Keratinocyte (primary cell): ENCODE data around the gene ATF7. TPM values are rescaled to one million over a fixed set of nuclear protein-coding genes. Genes with fewer than 3 reads are reported as not detected.

Experiments used
- DNase-seq: peaks from one replicate; pipeline ENCODE4 v3.0.0-alpha.2; 2011; ENCODE audit warnings: low read depth, missing footprints, low spot score
- FAIRE-seq: peaks from 2 replicates; lab custom pipeline; 2011; peaks lifted over from hg19 to GRCh38; lab: Jason Lieb, UNC
- H2AFZ ChIP-seq: 2 replicates; pipeline ENCODE4 v1.6.0; 2012; ENCODE audit warnings: low read length, control low read depth, inconsistent platforms; ENCODE audit not compliant: control insufficient read depth
- H3K27ac ChIP-seq: 2 replicates; pipeline ENCODE4 v1.5.1; 2011; ENCODE audit warnings: low read length; ENCODE audit not compliant: control insufficient read depth, insufficient read depth
- H3K27me3 ChIP-seq: 3 replicates; pipeline ENCODE4 v1.6.0; 2011; ENCODE audit warnings: low read length; ENCODE audit not compliant: control insufficient read depth, insufficient read depth; ENCODE audit errors: extremely low read depth
- H3K36me3 ChIP-seq, 2 experiments: 2 replicates in 1 of 2; 3 replicates in 1 of 2; pipeline ENCODE4 v1.5.1; 2011; ENCODE audit warnings: low read length in 2 of 2, mild to moderate bottlenecking in 1 of 2; ENCODE audit not compliant: control insufficient read depth in 2 of 2, insufficient read depth in 2 of 2; ENCODE audit errors: extremely low read depth in 1 of 2
- H3K4me1 ChIP-seq: 3 replicates; pipeline ENCODE4 v1.5.1; 2011; ENCODE audit warnings: low read length; ENCODE audit not compliant: control insufficient read depth, insufficient read depth; ENCODE audit errors: extremely low read depth
- H3K4me2 ChIP-seq: 3 replicates; pipeline ENCODE4 v1.6.0; 2011; ENCODE audit warnings: low read depth, low read length; ENCODE audit not compliant: control insufficient read depth, insufficient read depth; ENCODE audit errors: extremely low read depth
- H3K4me3 ChIP-seq, 3 experiments: fragments of 200-600 bp in 1 of 3; sonication (generic) in 1 of 3; 2 replicates in 2 of 3; 3 replicates in 1 of 3; pipeline ENCODE4 v1.5.1; 2011 to 2016; ENCODE audit warnings: low read length in 3 of 3, mild to moderate bottlenecking in 3 of 3, control low read depth in 2 of 3, inconsistent platforms in 1 of 3, low read depth in 1 of 3, mixed read lengths in 1 of 3, mixed run types in 1 of 3, moderate library complexity in 1 of 3; ENCODE audit not compliant: control insufficient read depth in 2 of 3, insufficient read depth in 2 of 3; ENCODE audit errors: extremely low read depth in 1 of 3
- H3K79me2 ChIP-seq: 2 replicates; pipeline ENCODE4 v1.6.0; 2012; ENCODE audit warnings: low read length; ENCODE audit not compliant: control insufficient read depth, insufficient read depth
- H3K9ac ChIP-seq: 3 replicates; pipeline ENCODE4 v1.6.0; 2011; ENCODE audit warnings: low read length; ENCODE audit not compliant: control insufficient read depth, insufficient read depth; ENCODE audit errors: extremely low read depth
- H3K9me1 ChIP-seq: 3 replicates; pipeline ENCODE4 v1.6.0; 2011; ENCODE audit warnings: low read length; ENCODE audit not compliant: control insufficient read depth, insufficient read depth; ENCODE audit errors: extremely low read depth
- H3K9me3 ChIP-seq: 2 replicates; pipeline ENCODE4 v1.5.1; 2012; ENCODE audit warnings: low read depth, low read length; ENCODE audit not compliant: control insufficient read depth
- H4K20me1 ChIP-seq: 3 replicates; pipeline ENCODE4 v1.6.0; 2011; ENCODE audit warnings: low read length; ENCODE audit not compliant: control insufficient read depth, insufficient read depth; ENCODE audit errors: extremely low read depth
- CTCF ChIP-seq, 3 experiments: IDR thresholded peaks in 1 of 3; conservative IDR thresholded peaks in 1 of 3; optimal IDR thresholded peaks in 1 of 3; 2 replicates in 2 of 3; 3 replicates in 1 of 3; pipeline versions ENCODE3 to v1.5.1; 2011; ENCODE audit warnings: low read length in 3 of 3, mild to moderate bottlenecking in 3 of 3, moderate library complexity in 2 of 3, control low read depth in 1 of 3, inconsistent platforms in 1 of 3; ENCODE audit not compliant: insufficient read depth in 2 of 3; ENCODE audit errors: extremely low read depth in 1 of 3
- EZH2 ChIP-seq: IDR thresholded peaks from one replicate; pipeline ENCODE4 v1.6.1; 2012; ENCODE audit warnings: inconsistent platforms, mild to moderate bottlenecking, low read length, moderate library complexity
- dilution Hi-C: fragments of 300-500 bp; cut with MboI; formaldehyde crosslinking; loops from one replicate; pipeline ENCODE4 v1.7.0; 2020; ENCODE audit warnings: low sequenced_read_pairs; ENCODE audit not compliant: extremely low pct_ligation_motif_present
- polyA plus RNA-seq, 5 experiments: library from polyadenylated mRNA; depleted of rRNA in 3 of 5; stranded (reverse) in 3 of 5; stranded (forward) in 1 of 5; unstranded in 1 of 5; fragments of >200 nt; gene quantifications; 1 replicate in 1 of 5; 2 replicates in 3 of 5; 3 replicates in 1 of 5; pipeline versions ENCODE4 v1.2.1 to v1.2.3, GENCODE V29; 2011 to 2012; ENCODE audit warnings: missing spikeins in 2 of 5, low read depth in 1 of 5, low replicate concordance in 1 of 5

ATF7 gene
- polyA plus RNA-seq, 1 donor (not counting 4 experiments of a cell fraction or from before 2014, with no cell fraction given) = 16.3 TPM

DNA sequence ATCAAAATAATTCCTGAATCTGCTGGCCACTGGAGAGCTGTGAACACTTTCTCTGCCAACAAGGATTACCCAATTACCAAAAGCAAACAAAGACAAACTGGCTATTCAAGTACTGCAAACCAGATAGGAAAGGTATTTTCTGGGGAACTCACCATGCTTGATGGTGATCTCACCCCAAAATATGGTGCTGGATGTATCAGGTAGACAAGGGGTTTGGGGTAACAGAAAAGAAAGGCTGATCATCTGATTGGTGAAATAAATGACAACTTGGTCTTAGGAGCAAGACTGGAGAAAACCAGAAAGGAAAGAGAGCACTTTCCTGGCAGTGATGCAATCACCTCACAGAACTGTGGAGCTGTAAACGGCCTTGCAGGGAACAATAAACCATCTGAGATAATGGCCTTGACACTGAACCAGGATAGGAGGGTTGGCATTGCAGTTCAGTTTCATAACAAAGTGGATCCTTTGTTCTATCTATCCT, 87.9 kb downstream of the ATF7 start:
- H3K79me2 ChIP-seq = no peaks in the 10 kb centered on the region
- H4K20me1 ChIP-seq = no peaks in the 10 kb centered on the region
- no peaks in the 10 kb centered on the region for H3K27me3 ChIP-seq
- peaks cover 15 to 19% of the 10 kb centered on the region in 2 experiments for H3K36me3 ChIP-seq
- no peak overlapping the region for H3K27ac ChIP-seq
- no peak overlapping the region for H3K4me3 ChIP-seq
- no peak for DNase-seq
- no peaks in the 10 kb centered on the region for H3K4me1 ChIP-seq
- dilution Hi-C loops = no loop called here
- FAIRE-seq = no peak
- H2AFZ ChIP-seq = no peak overlapping the region
- H3K4me2 ChIP-seq = no peak overlapping the region
- TF ChIP-seq EZH2 = no peak
- no peak for TF ChIP-seq CTCF (optimal IDR thresholded peaks at IDR 0.05 in 1 of 3, IDR thresholded peaks at IDR 0.05 in 1 of 3, conservative IDR thresholded peaks at IDR 0.05 in 1 of 3; ENCODE audit: extremely low read depth in 1 of 3, insufficient read depth in 2 of 3, low read length in 3 of 3)
- H3K9ac ChIP-seq = no peak overlapping the region
- no peaks in the 10 kb centered on the region for H3K9me3 ChIP-seq
- H3K9me1 ChIP-seq = no peaks in the 10 kb centered on the region

GRCh38 chr12:53536962-53537361, 89.2 kb downstream of the ATF7 start:
- Histone ChIP-seq H3K36me3 (peaks cover 15 to 22% of the 10 kb centered on the region in 2 experiments), H3K9me3 (no peaks in the 10 kb centered on the region), H3K9me1 (no peaks in the 10 kb centered on the region), H4K20me1 (no peaks in the 10 kb centered on the region), H3K27ac (no peak overlapping the region), H3K27me3 (no peaks in the 10 kb centered on the region), H3K79me2 (no peaks in the 10 kb centered on the region), H2AFZ (no peak overlapping the region), H3K4me1 (no peaks in the 10 kb centered on the region), H3K4me2 (no peak overlapping the region), H3K9ac (no peak overlapping the region), H3K4me3 (no peak overlapping the region)
- no peak for TF ChIP-seq CTCF (optimal IDR thresholded peaks at IDR 0.05 in 1 of 3, IDR thresholded peaks at IDR 0.05 in 1 of 3, conservative IDR thresholded peaks at IDR 0.05 in 1 of 3; ENCODE audit: extremely low read depth in 1 of 3, insufficient read depth in 2 of 3, low read length in 3 of 3)
- TF ChIP-seq EZH2 = no peak
- FAIRE-seq = no peak
- dilution Hi-C loops = no loop called here
- no peak for DNase-seq
